IPS-NIHi7 (cell line): ENCODE results near the gene VSX2.

Experiments used
- DNase-seq: peaks from one replicate; pipeline ENCODE4 v3.0.0; 2012; ENCODE audit warnings: mixed read lengths; ENCODE audit errors: extremely low spot score

The VSX2 gene

DNA sequence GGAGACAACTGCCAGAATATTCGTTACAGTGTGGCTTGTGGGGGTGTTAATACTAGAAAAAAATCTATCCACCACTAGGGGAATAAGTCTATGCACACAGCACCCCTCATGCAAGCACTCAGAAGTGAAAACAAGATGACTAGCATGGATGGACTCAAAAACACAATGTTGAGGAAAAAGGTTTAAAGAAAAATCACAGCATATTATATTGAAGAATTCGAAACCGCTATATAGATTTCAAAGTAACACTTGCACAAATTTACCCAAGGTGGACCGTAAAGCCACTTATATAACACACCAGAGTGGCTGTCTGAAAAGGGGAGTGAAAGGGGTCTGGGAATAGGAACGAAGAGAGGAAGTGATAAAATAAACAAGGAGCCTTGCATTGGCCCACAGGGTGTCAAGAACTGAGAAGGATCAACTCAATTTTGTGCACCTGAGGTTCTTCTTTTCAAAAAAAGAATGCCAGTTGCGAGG, 62.9 kb downstream of the VSX2 start:
- no peak for DNase-seq

DNA sequence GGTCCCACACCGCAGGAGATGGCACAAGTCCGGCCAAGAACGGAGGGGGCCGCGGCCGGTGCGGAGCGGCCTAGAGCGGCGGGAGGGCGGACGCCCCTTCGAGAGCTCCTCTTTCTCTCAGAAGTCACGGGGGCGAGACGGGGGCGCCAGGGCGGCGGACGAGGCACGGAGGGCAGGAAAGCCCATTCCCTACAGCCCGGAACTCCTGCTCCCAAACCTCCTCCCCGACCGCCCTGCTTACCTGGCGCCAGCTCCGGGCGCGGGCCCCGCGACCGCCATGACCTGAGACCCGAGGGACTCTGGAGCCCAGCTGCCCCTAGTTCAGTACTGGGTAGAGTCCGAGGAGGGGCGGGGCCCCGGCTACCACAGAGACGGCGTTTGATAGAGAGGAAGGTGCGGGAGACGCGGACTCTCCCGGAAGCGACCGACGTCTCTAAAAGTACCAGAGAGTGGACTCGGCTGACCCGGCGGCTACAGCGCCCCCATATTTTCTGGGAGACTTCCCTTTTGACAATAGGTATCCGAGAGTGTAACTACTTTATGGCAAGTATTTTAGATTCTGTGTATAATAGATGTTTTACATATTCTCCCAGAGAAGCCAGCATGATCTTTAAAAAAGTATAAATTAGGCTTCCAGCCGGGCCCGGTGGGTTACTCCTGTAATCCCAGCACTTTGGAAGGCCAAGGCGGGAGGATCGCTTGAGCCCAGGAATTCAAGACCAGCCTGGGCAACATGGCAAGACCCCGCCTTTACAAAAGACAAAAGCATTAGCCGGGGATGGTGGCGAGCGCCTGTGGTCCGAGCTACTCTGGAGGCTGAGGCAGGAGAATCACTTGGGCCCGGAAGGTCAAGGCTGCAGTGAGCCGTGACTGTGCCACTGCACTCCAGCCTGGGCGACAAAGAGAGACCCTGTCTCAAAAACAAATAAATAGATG, 63.7 kb downstream of the VSX2 start, which contains the start of gene ABCD4:
ABCD4 (minus strand) TSS at position 301 of the 936 bp plus-strand sequence; CDS start at position 279, 22 bp downstream.
- DNase-seq: peak; percentile 94

DNA sequence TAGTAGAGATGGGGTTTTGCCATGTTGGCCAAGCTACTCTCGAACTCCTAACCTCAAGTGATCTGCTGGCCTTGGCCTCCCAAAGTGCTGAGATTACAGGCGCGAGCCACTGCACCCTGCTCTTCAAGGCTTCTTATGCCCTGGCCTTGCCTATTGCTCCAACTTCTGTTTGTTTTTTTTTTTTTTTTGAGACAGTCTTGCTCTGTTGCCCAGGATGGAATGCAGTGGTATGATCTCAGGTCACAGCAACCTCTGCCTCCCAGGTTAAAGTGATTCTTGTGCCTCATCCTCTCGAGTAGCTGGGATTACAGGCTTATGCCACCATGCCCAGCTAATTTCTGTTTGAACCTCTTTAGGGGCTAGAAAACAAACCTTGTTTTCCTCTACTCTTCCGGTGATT, 69.4 kb downstream of the VSX2 start:
- no peak for DNase-seq

DNA sequence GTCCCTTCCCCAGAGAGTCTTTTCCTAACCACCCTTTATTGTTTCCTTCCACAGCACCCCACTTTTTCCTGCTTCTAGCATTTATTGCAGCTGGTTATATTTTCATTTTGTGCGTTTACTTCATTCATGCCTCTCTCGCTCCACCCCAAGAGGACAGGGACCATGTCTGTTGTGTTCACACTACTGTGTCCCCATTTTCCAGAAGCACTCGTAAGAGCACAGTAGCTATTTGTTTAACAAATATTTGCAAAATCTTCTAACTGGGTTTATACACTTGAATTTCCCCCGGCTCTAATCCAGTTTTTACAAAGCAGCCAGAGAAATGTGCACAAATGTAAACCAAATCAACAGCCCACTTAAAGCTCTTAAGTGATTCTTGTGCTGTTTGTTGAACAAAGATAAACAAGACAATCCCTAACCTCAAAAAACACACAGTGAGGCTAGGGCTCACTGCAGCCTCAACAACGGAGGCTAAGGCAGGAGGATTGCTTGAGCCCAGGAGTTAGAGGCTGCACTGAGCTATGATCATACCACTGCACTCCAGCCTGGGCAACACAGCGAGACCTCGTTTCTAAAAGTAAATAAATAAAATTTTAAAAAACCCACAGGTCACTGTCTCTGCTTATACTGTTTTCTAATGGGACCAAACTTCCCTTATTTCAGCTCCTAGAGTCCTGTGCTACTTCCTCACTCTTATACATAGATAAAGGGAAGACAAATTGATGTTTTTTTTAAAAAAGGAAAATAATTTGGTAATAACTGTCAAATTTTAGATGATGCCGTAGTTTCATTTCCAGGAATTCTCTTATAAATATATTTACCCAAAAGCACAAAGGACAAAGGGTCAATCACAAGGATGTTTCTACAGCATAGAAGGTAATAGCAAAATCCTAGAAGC, 70.1 kb downstream of the VSX2 start:
- DNase-seq: no peak

DNA sequence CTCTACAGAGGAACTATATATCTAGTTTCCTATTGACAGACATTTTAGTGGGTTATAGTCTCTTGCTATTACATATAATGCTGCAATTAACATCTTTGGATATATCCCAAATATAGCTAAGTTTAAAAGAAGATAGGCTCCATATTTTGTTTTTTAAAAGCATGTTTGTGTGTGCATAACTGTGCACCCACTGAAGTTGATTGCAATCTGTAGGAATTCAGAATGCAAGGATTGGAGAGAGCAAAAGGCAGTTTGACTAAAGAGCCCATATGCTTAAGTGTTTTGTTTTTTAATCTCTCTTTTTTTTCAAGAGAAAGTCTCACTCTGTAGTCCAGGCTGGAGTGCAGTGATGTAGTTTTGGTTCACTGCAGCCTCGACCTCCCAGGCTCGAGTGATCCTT, 72.9 kb downstream of the VSX2 start:
- DNase-seq: no peak
